ENCODE results near the gene ETNPPL. TPM values are rescaled to one million over a fixed set of nuclear protein-coding genes. Genes with fewer than 3 reads are reported as not detected.

Gene ETNPPL
- total RNA-seq, 1 experiment from 2014 or later = not detected

- POLR2A ChIA-PET (ENCODE audit: unreplicated experiment) = no interaction called here
- no peaks in the 10 kb centered on the region for H3K27me3 ChIP-seq (ENCODE audit: insufficient read depth, low read depth)
These were observed 3.2 kb upstream of the ETNPPL start for GRCh38 chr4:108766058-108766457.

DNA sequence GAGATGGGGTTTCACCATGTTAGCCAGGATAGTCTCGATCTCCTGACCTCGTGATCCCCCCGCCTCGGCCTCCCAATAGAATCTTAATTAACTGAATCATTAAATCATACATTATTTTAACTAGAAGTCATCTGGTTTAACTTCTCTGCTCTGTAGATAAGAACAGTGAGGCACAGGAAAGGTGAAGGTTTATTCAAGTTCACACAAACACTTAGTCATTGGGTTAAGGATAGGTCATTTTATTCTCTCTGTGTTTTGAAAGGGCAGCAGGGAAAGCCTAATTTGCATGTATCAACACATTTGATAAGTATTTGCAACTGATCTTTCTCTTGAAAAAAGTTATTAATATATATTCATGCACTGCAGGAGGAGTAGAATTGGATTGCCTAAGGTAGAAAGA lies 1.1 kb upstream of the ETNPPL start:
- no peaks in the 10 kb centered on the region for H3K79me2 ChIP-seq (ENCODE audit: low read depth)
- H4K20me1 ChIP-seq (ENCODE audit: insufficient read depth) = no peaks in the 10 kb centered on the region
- H3F3A ChIP-seq (ENCODE audit: insufficient read depth, low read depth) = no peaks in the 10 kb centered on the region
- TF ChIP-seq CTCF (conservative IDR thresholded peaks at IDR 0.05) (no peak), EZH2 (IDR thresholded peaks at IDR 0.05; ENCODE audit: low read depth) (no peak)
- no peak overlapping the region for H3K27ac ChIP-seq
- no peak overlapping the region for H3K4me3 ChIP-seq
- no TSS peak for BruUV-seq (replicated peaks)
- H3K27me3 ChIP-seq (ENCODE audit: insufficient read depth, low read depth) = no peaks in the 10 kb centered on the region
- no peaks in the 10 kb centered on the region for H3K9me3 ChIP-seq (ENCODE audit: insufficient read depth, low read depth)
- intact Hi-C loops (cut with micrococcal nuclease; ENCODE audit: unreplicated experiment) = no loop called here
- H3K36me3 ChIP-seq (ENCODE audit: low read depth) = no peaks in the 10 kb centered on the region
- no peak for DNase-seq
- no peaks in the 10 kb centered on the region for H3K9me2 ChIP-seq (ENCODE audit: insufficient read depth)
- no peak overlapping the region for H2AFZ ChIP-seq
- ChIA-PET POLR2A (ENCODE audit: unreplicated experiment) (no interaction called here), CTCF (no interaction called here)
- H3K4me1 ChIP-seq (replicated peaks; ENCODE audit: insufficient read depth) = no peaks in the 10 kb centered on the region
- no peak overlapping the region for H3K4me2 ChIP-seq

More at GRCh38 chr4:108766058-108766457, 3.2 kb upstream of the ETNPPL start:
- CTCF ChIA-PET = no interaction called here
- no peak overlapping the region for H3K4me2 ChIP-seq
- H3K9me3 ChIP-seq (ENCODE audit: insufficient read depth, low read depth) = no peaks in the 10 kb centered on the region
- H3K27ac ChIP-seq = no peak overlapping the region
- no peak overlapping the region for H2AFZ ChIP-seq
- no peaks in the 10 kb centered on the region for H3K36me3 ChIP-seq (ENCODE audit: low read depth)
- no peak for DNase-seq
- H4K20me1 ChIP-seq (ENCODE audit: insufficient read depth) = no peaks in the 10 kb centered on the region
- no peaks in the 10 kb centered on the region for H3K9me2 ChIP-seq (ENCODE audit: insufficient read depth)
- H3K4me3 ChIP-seq = no peak overlapping the region
- intact Hi-C loops (cut with micrococcal nuclease; ENCODE audit: unreplicated experiment) = no loop called here
- H3F3A ChIP-seq (ENCODE audit: insufficient read depth, low read depth) = no peaks in the 10 kb centered on the region
- TF ChIP-seq EZH2 (IDR thresholded peaks at IDR 0.05; ENCODE audit: low read depth) (no peak), CTCF (conservative IDR thresholded peaks at IDR 0.05) (no peak)
- no TSS peak for BruUV-seq (replicated peaks)
- no peaks in the 10 kb centered on the region for H3K79me2 ChIP-seq (ENCODE audit: low read depth)
- no peaks in the 10 kb centered on the region for H3K4me1 ChIP-seq (replicated peaks; ENCODE audit: insufficient read depth)

DNA sequence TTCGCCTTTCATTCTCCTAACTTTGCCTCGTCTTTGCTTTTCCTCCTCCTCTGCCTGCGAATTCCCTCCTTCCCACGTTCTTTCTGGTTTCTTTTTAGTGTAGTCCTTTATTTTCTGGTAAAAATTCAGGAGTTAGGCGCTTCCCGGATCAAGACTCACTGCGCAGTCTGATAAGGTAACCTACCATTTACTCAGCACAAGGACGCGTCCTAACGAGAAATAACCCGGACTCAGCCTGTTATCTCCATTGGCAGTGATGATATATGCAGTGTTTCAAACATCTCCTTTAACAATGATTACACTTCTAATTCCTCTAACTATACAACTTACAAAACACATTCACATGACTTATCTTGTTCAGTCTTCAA lies 357 bp upstream of the ETNPPL start:
- no TSS peak for BruUV-seq (replicated peaks)
- Histone ChIP-seq H3K79me2 (ENCODE audit: low read depth) (no peaks in the 10 kb centered on the region), H3K4me1 (replicated peaks; ENCODE audit: insufficient read depth) (no peaks in the 10 kb centered on the region), H3K4me2 (no peak overlapping the region), H3K36me3 (ENCODE audit: low read depth) (no peaks in the 10 kb centered on the region), H3K27ac (no peak overlapping the region), H3K27me3 (ENCODE audit: insufficient read depth, low read depth) (no peaks in the 10 kb centered on the region), H3F3A (ENCODE audit: insufficient read depth, low read depth) (no peaks in the 10 kb centered on the region), H3K9me3 (ENCODE audit: insufficient read depth, low read depth) (no peaks in the 10 kb centered on the region), H3K9me2 (ENCODE audit: insufficient read depth) (no peaks in the 10 kb centered on the region), H4K20me1 (ENCODE audit: insufficient read depth) (no peaks in the 10 kb centered on the region), H2AFZ (no peak overlapping the region), H3K4me3 (no peak overlapping the region)
- intact Hi-C loops (cut with micrococcal nuclease; ENCODE audit: unreplicated experiment) = no loop called here
- no peak for DNase-seq
- TF ChIP-seq CTCF (conservative IDR thresholded peaks at IDR 0.05) (no peak), EZH2 (IDR thresholded peaks at IDR 0.05; ENCODE audit: low read depth) (no peak)
- ChIA-PET POLR2A (ENCODE audit: unreplicated experiment) (no interaction called here), CTCF (no interaction called here)

Measured in PC-9 (cell line).